Endothelial cell of umbilical vein (primary cell): ENCODE measurements around the gene TAMM41. TPM values are rescaled to one million over a fixed set of nuclear protein-coding genes. Genes with fewer than 3 reads are reported as not detected.

ENCODE experiments used
- BruUV-seq: library from RNA; stranded (reverse); fragments of 400-500 nt; replicated peaks from 2 replicates; lab custom pipeline; 2021; lab: Mats Ljungman, UMichigan
- CTCF ChIA-PET: fragments of 300-600, 350-600 bp; sonication (Branson Sonifier 250); formaldehyde crosslinking; loops from one replicate; lab custom pipeline; 2021; ENCODE audit warnings: antibody characterized with exemption, inconsistent platforms; lab: Charles Lee
- POLR2A ChIA-PET: fragments of 300-600, 350-600 bp; sonication (Branson Sonifier 250); formaldehyde crosslinking; loops from one replicate; lab custom pipeline; 2021; ENCODE audit warnings: antibody characterized with exemption, inconsistent platforms; lab: Charles Lee
- DNase-seq: peaks from one replicate; pipeline ENCODE4 v3.0.0-alpha.2; 2011; ENCODE audit warnings: low read depth, low spot score
- FAIRE-seq: peaks from 2 replicates; lab custom pipeline; 2011; peaks lifted over from hg19 to GRCh38; lab: Jason Lieb, UNC
- H2AFZ ChIP-seq: 2 replicates; pipeline ENCODE4 v1.6.0; 2012; ENCODE audit warnings: low read depth, low read length, control low read depth, inconsistent platforms
- H3K27ac ChIP-seq: 2 replicates; pipeline ENCODE4 v1.5.1; 2011; ENCODE audit warnings: low read depth, mild to moderate bottlenecking, control low read depth, low read length, moderate library complexity; ENCODE audit not compliant: insufficient read depth
- H3K27me3 ChIP-seq, 2 experiments: 2 replicates each; pipeline versions ENCODE4 v1.6.0 to v1.6.1; 2011; ENCODE audit warnings: low read length in 2 of 2, mixed read lengths in 1 of 2; ENCODE audit not compliant: control insufficient read depth in 2 of 2, insufficient read depth in 2 of 2
- H3K36me3 ChIP-seq, 2 experiments: 2 replicates in 1 of 2; 3 replicates in 1 of 2; pipeline ENCODE4 v1.5.1; 2011; ENCODE audit warnings: low read length in 2 of 2, mild to moderate bottlenecking in 1 of 2, moderate library complexity in 1 of 2; ENCODE audit not compliant: control insufficient read depth in 2 of 2, insufficient read depth in 2 of 2; ENCODE audit errors: extremely low read depth in 1 of 2
- H3K4me1 ChIP-seq: 3 replicates; pipeline ENCODE4 v1.5.1; 2011; ENCODE audit warnings: mild to moderate bottlenecking, low read length; ENCODE audit not compliant: control insufficient read depth, insufficient read depth; ENCODE audit errors: extremely low read depth
- H3K4me2 ChIP-seq: 2 replicates; pipeline ENCODE4 v1.6.1; 2011; ENCODE audit warnings: low read length, control low read depth, mixed read lengths; ENCODE audit not compliant: insufficient read depth
- H3K4me3 ChIP-seq, 3 experiments: fragments of 200-600 bp in 1 of 3; sonication (generic), shearing (Covaris generic) in 1 of 3; replicated peaks in 1 of 3; 2 replicates each; pipeline ENCODE4 v1.5.1; 2011 to 2016; ENCODE audit warnings: control low read depth in 3 of 3, low read length in 3 of 3, mild to moderate bottlenecking in 2 of 3, inconsistent platforms in 1 of 3, low read depth in 1 of 3, moderate library complexity in 1 of 3; ENCODE audit not compliant: insufficient read depth in 1 of 3
- H3K79me2 ChIP-seq: 2 replicates; pipeline ENCODE4 v1.6.0; 2012; ENCODE audit warnings: low read length, inconsistent platforms; ENCODE audit not compliant: control insufficient read depth, insufficient read depth
- H3K9ac ChIP-seq: replicated peaks from 2 replicates; pipeline ENCODE3; 2011; ENCODE audit warnings: low read length, control low read depth; ENCODE audit not compliant: insufficient read depth; ENCODE audit errors: extremely low read depth
- H3K9me1 ChIP-seq: replicated peaks from 3 replicates; pipeline ENCODE4 v1.6.0; 2011; ENCODE audit warnings: mild to moderate bottlenecking, low read length; ENCODE audit not compliant: control insufficient read depth, insufficient read depth; ENCODE audit errors: extremely low read depth
- H3K9me3 ChIP-seq: replicated peaks from 2 replicates; pipeline ENCODE4 v1.5.1; 2012; ENCODE audit warnings: low read length, inconsistent platforms; ENCODE audit not compliant: control insufficient read depth, insufficient read depth
- H4K20me1 ChIP-seq: replicated peaks from 2 replicates; pipeline ENCODE3; 2011; ENCODE audit warnings: mild to moderate bottlenecking, low read length; ENCODE audit not compliant: control insufficient read depth, insufficient read depth; ENCODE audit errors: extremely low read depth
- CTCF ChIP-seq, 2 donors: IDR thresholded peaks; 1 replicate in 1 of 2; 2 replicates in 1 of 2; pipeline ENCODE4 v1.5.1; 2011; ENCODE audit warnings: low read length in 2 of 2, mild to moderate bottlenecking in 2 of 2, moderate library complexity in 2 of 2, control low read depth in 1 of 2, inconsistent platforms in 1 of 2, low read depth in 1 of 2; ENCODE audit not compliant: insufficient read depth in 1 of 2; ENCODE audit errors: extremely low read depth in 1 of 2
- EZH2 ChIP-seq: IDR thresholded peaks from 2 replicates; pipeline ENCODE4 v1.6.1; 2012; ENCODE audit warnings: borderline replicate concordance, low read depth, mild to moderate bottlenecking, moderate library complexity, low read length, inconsistent platforms; ENCODE audit not compliant: severe bottlenecking
- FOS ChIP-seq: IDR thresholded peaks from 2 replicates; pipeline ENCODE4 v1.6.1; 2011; ENCODE audit warnings: mild to moderate bottlenecking, low read length, moderate library complexity, borderline replicate concordance; ENCODE audit not compliant: insufficient read depth
- GATA2 ChIP-seq: IDR thresholded peaks from 2 replicates; pipeline ENCODE4 v1.7.0; 2011; ENCODE audit warnings: low read depth, mild to moderate bottlenecking, moderate library complexity, mixed read lengths, low read length; ENCODE audit not compliant: insufficient read length, insufficient read depth
- JUN ChIP-seq: IDR thresholded peaks from 2 replicates; pipeline ENCODE4 v1.6.1; 2011; ENCODE audit warnings: borderline replicate concordance, low read depth; ENCODE audit not compliant: insufficient read length, insufficient read depth
- MAX ChIP-seq: IDR thresholded peaks from 2 replicates; pipeline ENCODE4 v1.6.1; 2011; ENCODE audit not compliant: insufficient read depth, insufficient read length
- MYC ChIP-seq: IDR thresholded peaks from one replicate; pipeline ENCODE4 v1.6.1; 2011; ENCODE audit warnings: mild to moderate bottlenecking, low read depth, low read length
- POLR2A ChIP-seq: IDR thresholded peaks from 2 replicates; pipeline ENCODE4 v1.6.1; 2012; ENCODE audit warnings: low read depth, mild to moderate bottlenecking, control low read depth, low read length
- POLR2AphosphoS5 ChIP-seq: IDR thresholded peaks from 2 replicates; pipeline ENCODE4 v1.6.1; 2012; ENCODE audit warnings: low read depth, mild to moderate bottlenecking, control low read depth, low read length, moderate library complexity; ENCODE audit not compliant: insufficient read depth
- dilution Hi-C: fragments of 300-500 bp; cut with MboI; formaldehyde crosslinking; loops from one replicate; pipeline ENCODE4 v1.15.0; 2019; ENCODE audit warnings: low sequenced_read_pairs; ENCODE audit not compliant: extremely low pct_ligation_motif_present
- intact Hi-C: fragments of 100-400 bp; cut with micrococcal nuclease; formaldehyde crosslinking; loops from one replicate; pipeline ENCODE4 v1.10.0; 2022
- polyA plus RNA-seq, 4 experiments: library from polyadenylated mRNA; depleted of rRNA in 3 of 4; stranded (reverse) in 3 of 4; unstranded in 1 of 4; fragments of >200 nt; gene quantifications; 2 replicates each; pipeline versions ENCODE4 v1.2.1 to v1.2.3, GENCODE V29; 2011 to 2012; ENCODE audit warnings: missing spikeins in 1 of 4
- total RNA-seq: library from RNA; stranded (reverse); gene quantifications from 2 replicates; pipeline ENCODE4 v1.2.3, GENCODE V29; 2021

TAMM41 gene
- total and polyA plus RNA-seq, 2 donors (not counting 3 experiments of a cell fraction or from before 2014, with no cell fraction given), result 12.6 to 29.7 TPM

- POLR2A ChIA-PET, result no interaction called here
- H3K79me2 ChIP-seq, result no peaks in the 10 kb centered on the region
- CTCF ChIA-PET, result interaction anchor here (1.9 kb wide), 1 partner anchor 7 kb away, joined by 12 read pairs; no protein-coding TSS in a partner anchor
- intact Hi-C loops (loop anchor here (2.0 kb wide), 3 partner anchors 55 to 113 kb away; no protein-coding TSS in a partner anchor), dilution Hi-C loops (no loop called here)
- TF ChIP-seq POLR2AphosphoS5 (no peak), MAX (no peak), POLR2A (no peak), MYC (no peak), GATA2 (no peak), EZH2 (no peak), CTCF (IDR thresholded peaks at IDR 0.05; ENCODE audit: extremely low read depth in 1 of 2, insufficient read depth in 1 of 2, low read depth in 1 of 2, low read length in 2 of 2) (no peak), JUN (no peak), FOS (no peak)
- H3K27ac ChIP-seq, result no peak overlapping the region
- H4K20me1 ChIP-seq, result no peaks in the 10 kb centered on the region
- no peak overlapping the region for H2AFZ ChIP-seq
- no peaks in the 10 kb centered on the region for H3K9me3 ChIP-seq
- peaks cover 7% of the 10 kb centered on the region for H3K4me1 ChIP-seq
- no peak overlapping the region for H3K4me3 ChIP-seq
- BruUV-seq, result no TSS peak
- no peaks in the 10 kb centered on the region for H3K9me1 ChIP-seq
- FAIRE-seq (no peak), DNase-seq (no peak)
- H3K4me2 ChIP-seq, result no peak overlapping the region
- no peaks in the 10 kb centered on the region for H3K27me3 ChIP-seq
- H3K9ac ChIP-seq, result no peak overlapping the region
- H3K36me3 ChIP-seq, result no peaks in the 10 kb centered on the region
Measured at GRCh38 chr3:11775493-11775892, 71.2 kb downstream of the TAMM41 start.
